GM15510 (cell line): Measurements from ENCODE around the gene DPP10.

Experiments used
- POLR2A ChIP-seq: IDR thresholded peaks from 3 replicates; pipeline ENCODE4 v1.6.1; 2011; ENCODE audit warnings: borderline replicate concordance; ENCODE audit not compliant: insufficient read length; ENCODE audit errors: extremely low read depth

Gene DPP10

GRCh38 chr2:114442510-114442909 is at the start of gene DPP10:
Gene DPP10 (plus strand): TSS chr2:114442641.
- TF ChIP-seq POLR2A = no peak

- no peak for TF ChIP-seq POLR2A
Observed at GRCh38 chr2:114400890-114401289, 41.6 kb upstream of the DPP10 start.

DNA sequence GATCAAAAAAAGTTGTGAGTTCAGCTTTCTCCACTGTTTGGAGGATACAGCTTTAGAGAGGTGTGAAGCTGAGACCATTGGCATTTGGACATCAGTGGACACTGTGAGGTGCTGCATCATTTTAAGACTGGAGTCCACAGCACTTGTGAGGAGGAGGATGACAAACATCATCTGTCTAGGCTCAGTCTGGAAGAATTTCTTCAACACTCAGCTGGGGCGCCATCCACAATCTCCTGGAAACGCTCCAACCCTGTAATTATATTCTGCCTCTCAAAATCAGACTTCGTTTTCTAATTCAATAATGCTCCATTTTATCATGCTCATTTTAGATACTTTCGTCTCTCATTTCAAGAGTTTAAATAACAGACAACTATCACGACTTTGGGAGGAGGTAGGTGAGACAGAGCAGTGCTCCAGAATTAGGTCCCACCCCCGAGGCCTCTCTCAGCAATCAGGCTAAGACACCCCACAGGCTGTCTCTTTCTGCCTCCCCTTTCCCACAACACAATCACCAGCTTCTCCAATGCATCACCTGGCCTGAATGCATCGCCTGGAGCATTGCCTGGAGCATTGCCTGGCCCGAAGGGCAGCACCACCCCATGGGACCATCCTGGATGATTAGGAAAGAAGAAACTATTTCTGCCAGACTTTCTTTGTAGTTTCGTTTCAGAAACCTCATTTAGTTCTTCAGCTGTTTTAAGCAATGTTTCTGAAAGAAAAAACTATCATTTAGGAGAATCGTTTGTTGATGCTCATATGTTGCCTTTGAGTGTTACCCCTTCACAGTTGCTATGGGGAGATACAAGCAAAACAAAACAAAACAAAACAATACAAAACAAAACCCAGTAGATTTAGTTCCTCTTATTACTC is 37.0 kb upstream of the DPP10 start:
- TF ChIP-seq POLR2A = no peak

GRCh38 chr2:114406347-114406746 is 36.1 kb upstream of the DPP10 start:
- no peak for TF ChIP-seq POLR2A

DNA sequence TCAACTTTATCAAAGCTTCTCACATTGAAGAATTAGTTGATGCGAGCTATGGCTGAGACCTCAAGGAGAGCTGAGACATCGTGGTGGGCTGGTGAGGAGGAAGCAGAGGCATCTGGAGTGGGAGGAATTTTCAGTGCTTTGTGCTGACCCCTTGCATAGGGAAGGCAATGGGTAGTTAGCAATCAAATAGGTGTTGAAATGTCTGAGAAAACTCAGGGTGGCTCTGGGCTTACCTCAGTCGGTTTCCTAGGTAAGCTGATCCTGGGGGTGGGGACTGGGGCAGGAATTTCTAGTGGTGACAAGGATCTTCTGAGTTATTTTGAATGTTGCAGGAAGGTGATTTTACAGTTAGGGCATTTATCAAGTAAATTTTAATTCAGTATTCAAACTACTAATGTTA is 20.7 kb upstream of the DPP10 start:
- no peak for TF ChIP-seq POLR2A

DNA sequence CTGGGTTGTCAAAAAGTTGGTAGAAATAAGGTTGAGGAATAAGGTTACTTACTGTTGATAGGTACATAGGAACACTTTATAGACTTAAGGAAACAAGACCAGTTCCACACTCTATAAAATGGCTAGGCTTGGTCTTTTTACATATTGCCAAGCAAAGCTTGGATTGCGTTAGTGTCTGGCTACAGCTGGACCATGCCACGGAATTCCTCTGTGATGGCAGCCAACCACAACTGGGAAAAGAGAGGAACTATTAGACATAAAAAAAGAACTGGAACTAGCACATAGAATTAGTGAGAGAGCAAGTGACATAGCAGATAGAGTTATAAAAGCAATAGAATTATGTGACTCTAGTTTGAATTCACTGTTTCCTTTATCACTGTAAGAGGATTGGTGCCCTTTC is 17.7 kb upstream of the DPP10 start:
- TF ChIP-seq POLR2A = no peak

- TF ChIP-seq POLR2A = no peak
Observed at GRCh38 chr2:114426756-114427155, 15.7 kb upstream of the DPP10 start.

GRCh38 chr2:114436329-114436728 is 6.1 kb upstream of the DPP10 start:
- no peak for TF ChIP-seq POLR2A

- no peak for TF ChIP-seq POLR2A
Observed at GRCh38 chr2:114446571-114446970, 4.1 kb downstream of the DPP10 start.

- no peak for TF ChIP-seq POLR2A
Observed at GRCh38 chr2:114450639-114451038, 8.2 kb downstream of the DPP10 start.

GRCh38 chr2:114456566-114456965 is 14.1 kb downstream of the DPP10 start:
- no peak for TF ChIP-seq POLR2A

DNA sequence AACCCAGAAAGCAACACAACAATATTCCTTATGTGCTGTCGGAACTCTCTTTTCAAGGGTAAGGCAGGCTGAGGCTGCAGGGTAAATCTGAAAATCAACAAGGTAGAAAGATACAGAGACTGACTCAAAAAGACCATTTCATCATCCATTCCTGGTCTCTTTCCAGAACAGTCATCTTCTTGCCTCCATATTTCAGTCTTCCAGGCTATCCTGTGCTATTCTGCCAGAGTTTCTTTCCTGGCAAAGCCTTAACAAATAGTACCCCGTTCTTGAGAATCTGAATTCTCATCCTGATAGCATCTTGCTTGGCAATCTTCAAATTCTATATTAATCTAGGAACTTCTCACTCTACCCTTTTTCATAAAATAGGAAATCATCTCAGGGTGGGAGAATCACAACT is 15.5 kb downstream of the DPP10 start:
- TF ChIP-seq POLR2A = no peak

DNA sequence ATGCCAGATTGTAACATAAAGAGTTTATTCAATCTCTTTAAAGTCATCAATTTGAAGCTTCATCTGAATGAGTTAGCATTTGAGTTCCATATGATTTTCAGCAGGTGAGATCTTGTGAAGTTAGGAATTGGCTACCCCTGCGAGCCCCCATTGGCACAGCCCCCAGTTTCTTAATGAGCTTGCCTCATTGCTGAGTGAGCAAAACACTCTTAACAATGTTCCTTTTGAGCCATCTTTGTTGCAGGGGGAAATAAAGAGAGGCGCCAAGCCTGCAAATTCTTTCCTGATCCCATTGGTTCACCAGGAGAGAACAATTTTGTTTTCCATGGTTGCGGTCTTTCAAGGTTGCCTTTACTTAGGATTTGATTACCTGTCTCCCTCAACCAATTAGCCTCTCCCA is 18.7 kb downstream of the DPP10 start:
- no peak for TF ChIP-seq POLR2A

- no peak for TF ChIP-seq POLR2A
Observed at GRCh38 chr2:114464961-114465706, 22.7 kb downstream of the DPP10 start.

- no peak for TF ChIP-seq POLR2A
Observed at GRCh38 chr2:114468343-114468742, 25.9 kb downstream of the DPP10 start.

GRCh38 chr2:114472246-114472645 is 29.8 kb downstream of the DPP10 start:
- no peak for TF ChIP-seq POLR2A
